HepG2 (cell line): ENCODE data around the gene RRBP1. TPM values are rescaled to one million over a fixed set of nuclear protein-coding genes. Genes with fewer than 3 reads are reported as not detected.

ENCODE experiments used
- ATAC-seq: fragments of 200-7000 bp; cut with Tn5 transposase; 3 replicates; pipeline ENCODE4 v1.9.1; 2020; ENCODE audit warnings: mild to moderate bottlenecking, moderate library complexity
- BruUV-seq: library from RNA; stranded (reverse); fragments of 400-500 nt; replicated peaks from 2 replicates; lab custom pipeline; 2021; lab: Mats Ljungman, UMichigan
- CTCF ChIA-PET: fragments of 300-600 bp; formaldehyde crosslinking; extraction: SDS; loops from one replicate; lab custom pipeline; 2021; ENCODE audit warnings: low total read pairs, inconsistent platforms, low intra/inter-chr PET ratio; lab: Yijun Ruan, JAX
- POLR2A ChIA-PET: fragments of 350-600 bp; sonication (Branson Sonifier 250); formaldehyde crosslinking; loops from one replicate; lab custom pipeline; 2020; ENCODE audit warnings: antibody characterized with exemption, inconsistent platforms; lab: Yijun Ruan, JAX
- DNase-seq: peaks from one replicate; pipeline ENCODE4 v3.0.0-alpha.2; 2015; ENCODE audit warnings: low spot score
- FAIRE-seq: peaks from 3 replicates; lab custom pipeline; 2011; peaks lifted over from hg19 to GRCh38; lab: Jason Lieb, UNC
- H2AFZ ChIP-seq: one replicate; pipeline ENCODE4 v1.6.1; 2011; ENCODE audit warnings: low read length, inconsistent platforms
- H3K27ac ChIP-seq: fragments of 300-600 bp; 3 replicates; pipeline ENCODE4 v1.8.0; 2011; ENCODE audit warnings: mixed run types, mild to moderate bottlenecking, mixed read lengths, low read length, inconsistent platforms; ENCODE audit not compliant: insufficient read depth; ENCODE audit errors: extremely low read length
- H3K27me3 ChIP-seq, 2 experiments: fragments of 200-600 bp in 1 of 2; 2 replicates in 1 of 2; 3 replicates in 1 of 2; pipeline versions ENCODE4 v1.6.0 to v1.8.0; 2011; ENCODE audit warnings: low read length in 2 of 2, mild to moderate bottlenecking in 2 of 2, moderate library complexity in 2 of 2, inconsistent platforms in 1 of 2; ENCODE audit not compliant: insufficient read depth in 2 of 2, control insufficient read depth in 1 of 2
- H3K36me3 ChIP-seq, 2 experiments: fragments of 200-600 bp in 1 of 2; replicated peaks in 1 of 2; 2 replicates in 1 of 2; 3 replicates in 1 of 2; pipeline versions ENCODE4 v1.5.1 to v1.8.0; 2011; ENCODE audit warnings: low read length in 2 of 2, inconsistent platforms in 1 of 2; ENCODE audit not compliant: insufficient read depth in 2 of 2, control insufficient read depth in 1 of 2
- H3K4me1 ChIP-seq: 2 replicates; pipeline ENCODE4 v1.5.1; 2012; ENCODE audit warnings: low read length, inconsistent platforms; ENCODE audit not compliant: insufficient read depth
- H3K4me2 ChIP-seq: 2 replicates; pipeline ENCODE4 v1.6.0; 2011; ENCODE audit warnings: low read depth, low read length, inconsistent platforms
- H3K4me3 ChIP-seq, 3 experiments: fragments of 200-600 bp in 1 of 3; sonication (generic), shearing (Covaris generic) in 1 of 3; replicated peaks in 1 of 3; 2 replicates each; pipeline ENCODE4 v1.5.1; 2011 to 2016; ENCODE audit warnings: low read length in 3 of 3, inconsistent platforms in 2 of 3, low read depth in 2 of 3, mild to moderate bottlenecking in 2 of 3, control low read depth in 1 of 3, mixed read lengths in 1 of 3; ENCODE audit not compliant: insufficient read depth in 1 of 3
- H3K79me2 ChIP-seq: one replicate; pipeline ENCODE4 v1.6.1; 2011; ENCODE audit warnings: low read length, inconsistent platforms; ENCODE audit not compliant: insufficient read depth
- H3K9ac ChIP-seq: 2 replicates; pipeline ENCODE4 v1.6.0; 2011; ENCODE audit warnings: mild to moderate bottlenecking, low read depth, low read length, inconsistent platforms; ENCODE audit not compliant: insufficient read depth
- H3K9me3 ChIP-seq: 2 replicates; pipeline ENCODE4 v1.5.1; 2012; ENCODE audit warnings: mild to moderate bottlenecking, low read length
- H4K20me1 ChIP-seq: 2 replicates; pipeline ENCODE4 v1.6.0; 2011; ENCODE audit warnings: inconsistent platforms, mild to moderate bottlenecking, low read length, moderate library complexity; ENCODE audit not compliant: insufficient read depth
- MEF2D ChIP-seq: sonication (generic); formaldehyde crosslinking; IDR thresholded peaks from 2 replicates; pipeline ENCODE4 v1.5.1; 2020; ENCODE audit warnings: mild to moderate bottlenecking, missing genetic modification reagents
- SRSF1 ChIP-seq: fragments of 200-400 bp; formaldehyde crosslinking; optimal IDR thresholded peaks from 2 replicates; pipeline ENCODE3; 2017; ENCODE audit warnings: mild to moderate bottlenecking, low read depth, low read length, moderate library complexity
- WGBS: methylation state at CpG from one replicate; pipeline ENCODE4 v1.1.6; 2017; ENCODE audit warnings: low lambda C conversion rate; 5-methylcytosine and 5-hydroxymethylcytosine counted together
- in situ Hi-C: cut with HindIII; loops from 2 replicates; pipeline ENCODE4 v1.10.0; 2017; ENCODE audit warnings: low pct_unique_long_range_greater_than_20kb; ENCODE audit not compliant: extremely low pct_ligation_motif_present
- intact Hi-C: fragments of 100-400 bp; cut with micrococcal nuclease; formaldehyde crosslinking; loops from one replicate; pipeline ENCODE4 v1.10.0; 2022; ENCODE audit not compliant: unreplicated experiment
- polyA plus RNA-seq, 8 experiments: library from polyadenylated mRNA; depleted of rRNA in 3 of 8; stranded (reverse) in 7 of 8; unstranded in 1 of 8; fragments of >200 nt; fragmentation: Illumina TruSeq in 4 of 8; extraction: Trizol in 4 of 8; gene quantifications; 2 replicates each; pipeline versions ENCODE4 v1.2.1 to v1.2.3, GENCODE V29; 2011 to 2016; ENCODE audit warnings: low read depth in 4 of 8, missing spikeins in 1 of 8, mixed read lengths in 1 of 8; ENCODE audit not compliant: insufficient read depth in 1 of 8
- total RNA-seq, 5 experiments: library from RNA; depleted of rRNA; stranded (reverse); fragments of >200 nt; fragmentation: Illumina TruSeq; extraction: Trizol; gene quantifications; 2 replicates each; pipeline ENCODE4 v1.2.3, GENCODE V29; 2016; ENCODE audit warnings: low read depth in 1 of 5
- TF ChIP-seq, protein P1 (sequence below): sonication (generic); formaldehyde crosslinking; IDR thresholded peaks from 2 replicates; pipeline ENCODE4 v1.5.0; 2020; ENCODE audit warnings: mild to moderate bottlenecking, missing genetic modification reagents, borderline replicate concordance

The RRBP1 gene
- total and polyA plus RNA-seq, 2 of the 13 experiments (the other 11 are each of a cell fraction or from before 2014, with no cell fraction given) = 150 to 222 TPM

DNA sequence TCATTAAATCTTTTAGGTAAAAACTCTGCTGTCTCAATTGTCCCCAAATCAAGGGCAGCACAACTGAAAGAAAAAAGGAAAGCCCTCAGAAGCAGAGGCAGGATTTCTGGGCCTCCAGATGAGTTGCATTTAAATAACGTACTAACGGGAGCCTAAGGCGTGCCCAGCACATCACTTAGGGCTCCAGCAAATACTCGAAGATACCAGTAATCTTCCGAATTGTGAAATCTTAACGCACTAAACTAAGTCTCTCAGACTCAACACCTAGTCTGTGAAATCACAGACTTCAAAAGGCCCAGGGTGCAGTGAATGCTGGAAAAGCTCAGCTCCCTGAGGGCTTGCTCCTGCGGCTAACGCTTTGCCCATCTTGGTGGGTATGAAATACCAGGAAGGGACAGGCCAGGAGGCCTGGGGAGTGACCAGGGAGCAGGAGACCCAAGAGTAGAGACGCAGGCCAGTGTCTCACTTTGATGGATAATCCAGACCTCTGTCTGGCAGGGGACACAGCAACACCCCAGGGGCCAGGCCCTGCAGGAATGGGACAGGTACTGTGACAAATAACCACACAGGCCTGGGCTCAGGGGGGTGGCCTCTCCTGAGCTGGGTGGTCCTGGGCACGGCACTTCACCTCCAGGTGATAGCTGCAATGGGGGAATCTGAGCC, 36.4 kb downstream of the RRBP1 start (continued):
- TF ChIP-seq SRSF1 (peak; percentile 29), MEF2D (CRISPR knock-in tag) (no peak)
- TF ChIP-seq, protein P1, sequence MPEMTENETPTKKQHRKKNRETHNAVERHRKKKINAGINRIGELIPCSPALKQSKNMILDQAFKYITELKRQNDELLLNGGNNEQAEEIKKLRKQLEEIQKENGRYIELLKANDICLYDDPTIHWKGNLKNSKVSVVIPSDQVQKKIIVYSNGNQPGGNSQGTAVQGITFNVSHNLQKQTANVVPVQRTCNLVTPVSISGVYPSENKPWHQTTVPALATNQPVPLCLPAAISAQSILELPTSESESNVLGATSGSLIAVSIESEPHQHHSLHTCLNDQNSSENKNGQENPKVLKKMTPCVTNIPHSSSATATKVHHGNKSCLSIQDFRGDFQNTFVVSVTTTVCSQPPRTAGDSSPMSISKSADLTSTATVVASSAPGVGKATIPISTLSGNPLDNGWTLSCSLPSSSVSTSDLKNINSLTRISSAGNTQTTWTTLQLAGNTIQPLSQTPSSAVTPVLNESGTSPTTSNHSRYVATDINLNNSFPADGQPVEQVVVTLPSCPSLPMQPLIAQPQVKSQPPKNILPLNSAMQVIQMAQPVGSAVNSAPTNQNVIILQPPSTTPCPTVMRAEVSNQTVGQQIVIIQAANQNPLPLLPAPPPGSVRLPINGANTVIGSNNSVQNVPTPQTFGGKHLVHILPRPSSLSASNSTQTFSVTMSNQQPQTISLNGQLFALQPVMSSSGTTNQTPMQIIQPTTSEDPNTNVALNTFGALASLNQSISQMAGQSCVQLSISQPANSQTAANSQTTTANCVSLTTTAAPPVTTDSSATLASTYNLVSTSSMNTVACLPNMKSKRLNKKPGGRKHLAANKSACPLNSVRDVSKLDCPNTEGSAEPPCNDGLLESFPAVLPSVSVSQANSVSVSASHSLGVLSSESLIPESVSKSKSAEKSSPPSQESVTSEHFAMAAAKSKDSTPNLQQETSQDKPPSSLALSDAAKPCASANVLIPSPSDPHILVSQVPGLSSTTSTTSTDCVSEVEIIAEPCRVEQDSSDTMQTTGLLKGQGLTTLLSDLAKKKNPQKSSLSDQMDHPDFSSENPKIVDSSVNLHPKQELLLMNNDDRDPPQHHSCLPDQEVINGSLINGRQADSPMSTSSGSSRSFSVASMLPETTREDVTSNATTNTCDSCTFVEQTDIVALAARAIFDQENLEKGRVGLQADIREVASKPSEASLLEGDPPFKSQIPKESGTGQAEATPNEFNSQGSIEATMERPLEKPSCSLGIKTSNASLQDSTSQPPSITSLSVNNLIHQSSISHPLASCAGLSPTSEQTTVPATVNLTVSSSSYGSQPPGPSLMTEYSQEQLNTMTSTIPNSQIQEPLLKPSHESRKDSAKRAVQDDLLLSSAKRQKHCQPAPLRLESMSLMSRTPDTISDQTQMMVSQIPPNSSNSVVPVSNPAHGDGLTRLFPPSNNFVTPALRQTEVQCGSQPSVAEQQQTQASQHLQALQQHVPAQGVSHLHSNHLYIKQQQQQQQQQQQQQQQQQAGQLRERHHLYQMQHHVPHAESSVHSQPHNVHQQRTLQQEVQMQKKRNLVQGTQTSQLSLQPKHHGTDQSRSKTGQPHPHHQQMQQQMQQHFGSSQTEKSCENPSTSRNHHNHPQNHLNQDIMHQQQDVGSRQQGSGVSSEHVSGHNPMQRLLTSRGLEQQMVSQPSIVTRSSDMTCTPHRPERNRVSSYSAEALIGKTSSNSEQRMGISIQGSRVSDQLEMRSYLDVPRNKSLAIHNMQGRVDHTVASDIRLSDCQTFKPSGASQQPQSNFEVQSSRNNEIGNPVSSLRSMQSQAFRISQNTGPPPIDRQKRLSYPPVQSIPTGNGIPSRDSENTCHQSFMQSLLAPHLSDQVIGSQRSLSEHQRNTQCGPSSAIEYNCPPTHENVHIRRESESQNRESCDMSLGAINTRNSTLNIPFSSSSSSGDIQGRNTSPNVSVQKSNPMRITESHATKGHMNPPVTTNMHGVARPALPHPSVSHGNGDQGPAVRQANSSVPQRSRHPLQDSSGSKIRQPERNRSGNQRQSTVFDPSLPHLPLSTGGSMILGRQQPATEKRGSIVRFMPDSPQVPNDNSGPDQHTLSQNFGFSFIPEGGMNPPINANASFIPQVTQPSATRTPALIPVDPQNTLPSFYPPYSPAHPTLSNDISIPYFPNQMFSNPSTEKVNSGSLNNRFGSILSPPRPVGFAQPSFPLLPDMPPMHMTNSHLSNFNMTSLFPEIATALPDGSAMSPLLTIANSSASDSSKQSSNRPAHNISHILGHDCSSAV (CRISPR knock-in tag) = no peak

DNA sequence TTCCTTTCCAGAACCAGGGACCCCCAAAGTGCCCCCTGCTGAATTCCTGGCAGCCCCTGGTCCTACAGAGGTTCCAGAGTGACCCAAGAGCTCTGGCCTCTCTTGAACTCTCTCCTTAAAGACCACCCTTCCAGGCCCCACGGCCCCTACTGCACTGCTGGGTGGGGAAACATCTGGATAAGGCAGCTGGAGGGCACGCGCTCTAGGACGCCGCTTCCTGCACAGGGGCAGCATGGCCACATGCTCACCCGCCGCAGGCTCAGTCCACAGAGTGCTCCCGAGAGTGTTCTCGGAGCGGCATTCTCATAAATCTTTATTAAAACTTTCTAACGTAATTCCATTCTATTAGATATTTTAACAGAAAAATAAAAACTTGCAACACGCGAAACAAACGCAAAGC, 37.0 kb downstream of the RRBP1 start:
- Histone ChIP-seq H4K20me1 (peaks cover 91% of the 10 kb centered on the region), H3K27ac (no peak overlapping the region), H3K9ac (no peak overlapping the region), H3K27me3 (no peaks in the 10 kb centered on the region), H3K4me3 (no peak overlapping the region), H3K9me3 (no peaks in the 10 kb centered on the region), H2AFZ (no peak overlapping the region), H3K4me1 (peaks cover 40% of the 10 kb centered on the region), H3K4me2 (no peak overlapping the region), H3K79me2 (peaks cover 86% of the 10 kb centered on the region), H3K36me3 (peaks cover 53 to 74% of the 10 kb centered on the region in 2 experiments)
- ChIA-PET POLR2A (no interaction called here), CTCF (no interaction called here)
- intact Hi-C loops = no loop called here
- 97% methylated on average over 14 of the region's 14 CpGs for WGBS
- BruUV-seq = no TSS peak
- FAIRE-seq = no peak
- DNase-seq = no peak
- in situ Hi-C loops = no loop called here
- ATAC-seq = no peak
